RWPE1 (cell line): Measurements from ENCODE around the gene CENPF.

ENCODE experiments used
- CTCF ChIA-PET: fragments of 350-600 bp; sonication (Branson Sonifier 250); formaldehyde crosslinking; extraction: SDS; loops from one replicate; lab custom pipeline; 2021; lab: Yijun Ruan, JAX
- POLR2A ChIA-PET: fragments of 400-600 bp; formaldehyde crosslinking; extraction: SDS; loops from one replicate; lab custom pipeline; 2020; ENCODE audit warnings: antibody characterized with exemption; ENCODE audit not compliant: low non-redundant PET; lab: Yijun Ruan, JAX
- DNase-seq: peaks from one replicate; pipeline ENCODE4 v3.0.0; 2012; ENCODE audit warnings: low spot score
- H3K27ac ChIP-seq: fragments of 450-650 bp; 2 replicates; pipeline ENCODE4 v1.5.1; 2017
- TF ChIP-seq, protein P1 (sequence below): fragments of 450-650 bp; conservative IDR thresholded peaks from 2 replicates; pipeline ENCODE4 v1.5.1; 2017; ENCODE audit warnings: low read depth, mild to moderate bottlenecking

The CENPF gene

DNA sequence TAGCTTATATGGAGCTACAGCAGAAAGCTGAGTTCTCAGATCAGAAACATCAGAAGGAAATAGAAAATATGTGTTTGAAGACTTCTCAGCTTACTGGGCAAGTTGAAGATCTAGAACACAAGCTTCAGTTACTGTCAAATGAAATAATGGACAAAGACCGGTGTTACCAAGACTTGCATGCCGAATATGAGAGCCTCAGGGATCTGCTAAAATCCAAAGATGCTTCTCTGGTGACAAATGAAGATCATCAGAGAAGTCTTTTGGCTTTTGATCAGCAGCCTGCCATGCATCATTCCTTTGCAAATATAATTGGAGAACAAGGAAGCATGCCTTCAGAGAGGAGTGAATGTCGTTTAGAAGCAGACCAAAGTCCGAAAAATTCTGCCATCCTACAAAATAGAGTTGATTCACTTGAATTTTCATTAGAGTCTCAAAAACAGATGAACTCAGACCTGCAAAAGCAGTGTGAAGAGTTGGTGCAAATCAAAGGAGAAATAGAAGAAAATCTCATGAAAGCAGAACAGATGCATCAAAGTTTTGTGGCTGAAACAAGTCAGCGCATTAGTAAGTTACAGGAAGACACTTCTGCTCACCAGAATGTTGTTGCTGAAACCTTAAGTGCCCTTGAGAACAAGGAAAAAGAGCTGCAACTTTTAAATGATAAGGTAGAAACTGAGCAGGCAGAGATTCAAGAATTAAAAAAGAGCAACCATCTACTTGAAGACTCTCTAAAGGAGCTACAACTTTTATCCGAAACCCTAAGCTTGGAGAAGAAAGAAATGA, 37.6 kb downstream of the CENPF start:
- TF ChIP-seq, protein P1, sequence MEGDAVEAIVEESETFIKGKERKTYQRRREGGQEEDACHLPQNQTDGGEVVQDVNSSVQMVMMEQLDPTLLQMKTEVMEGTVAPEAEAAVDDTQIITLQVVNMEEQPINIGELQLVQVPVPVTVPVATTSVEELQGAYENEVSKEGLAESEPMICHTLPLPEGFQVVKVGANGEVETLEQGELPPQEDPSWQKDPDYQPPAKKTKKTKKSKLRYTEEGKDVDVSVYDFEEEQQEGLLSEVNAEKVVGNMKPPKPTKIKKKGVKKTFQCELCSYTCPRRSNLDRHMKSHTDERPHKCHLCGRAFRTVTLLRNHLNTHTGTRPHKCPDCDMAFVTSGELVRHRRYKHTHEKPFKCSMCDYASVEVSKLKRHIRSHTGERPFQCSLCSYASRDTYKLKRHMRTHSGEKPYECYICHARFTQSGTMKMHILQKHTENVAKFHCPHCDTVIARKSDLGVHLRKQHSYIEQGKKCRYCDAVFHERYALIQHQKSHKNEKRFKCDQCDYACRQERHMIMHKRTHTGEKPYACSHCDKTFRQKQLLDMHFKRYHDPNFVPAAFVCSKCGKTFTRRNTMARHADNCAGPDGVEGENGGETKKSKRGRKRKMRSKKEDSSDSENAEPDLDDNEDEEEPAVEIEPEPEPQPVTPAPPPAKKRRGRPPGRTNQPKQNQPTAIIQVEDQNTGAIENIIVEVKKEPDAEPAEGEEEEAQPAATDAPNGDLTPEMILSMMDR = no peak
- ChIA-PET POLR2A (no interaction called here), CTCF (no interaction called here)
- H3K27ac ChIP-seq = no peak overlapping the region
- no peak for DNase-seq

DNA sequence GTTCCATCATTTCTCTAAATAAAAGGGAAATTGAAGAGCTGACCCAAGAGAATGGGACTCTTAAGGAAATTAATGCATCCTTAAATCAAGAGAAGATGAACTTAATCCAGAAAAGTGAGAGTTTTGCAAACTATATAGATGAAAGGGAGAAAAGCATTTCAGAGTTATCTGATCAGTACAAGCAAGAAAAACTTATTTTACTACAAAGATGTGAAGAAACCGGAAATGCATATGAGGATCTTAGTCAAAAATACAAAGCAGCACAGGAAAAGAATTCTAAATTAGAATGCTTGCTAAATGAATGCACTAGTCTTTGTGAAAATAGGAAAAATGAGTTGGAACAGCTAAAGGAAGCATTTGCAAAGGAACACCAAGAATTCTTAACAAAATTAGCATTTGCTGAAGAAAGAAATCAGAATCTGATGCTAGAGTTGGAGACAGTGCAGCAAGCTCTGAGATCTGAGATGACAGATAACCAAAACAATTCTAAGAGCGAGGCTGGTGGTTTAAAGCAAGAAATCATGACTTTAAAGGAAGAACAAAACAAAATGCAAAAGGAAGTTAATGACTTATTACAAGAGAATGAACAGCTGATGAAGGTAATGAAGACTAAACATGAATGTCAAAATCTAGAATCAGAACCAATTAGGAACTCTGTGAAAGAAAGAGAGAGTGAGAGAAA, 38.4 kb downstream of the CENPF start:
- POLR2A ChIA-PET = no interaction called here
- CTCF ChIA-PET = no interaction called here
- no peak for DNase-seq
- no peak overlapping the region for H3K27ac ChIP-seq
- TF ChIP-seq, protein P1 = no peak

DNA sequence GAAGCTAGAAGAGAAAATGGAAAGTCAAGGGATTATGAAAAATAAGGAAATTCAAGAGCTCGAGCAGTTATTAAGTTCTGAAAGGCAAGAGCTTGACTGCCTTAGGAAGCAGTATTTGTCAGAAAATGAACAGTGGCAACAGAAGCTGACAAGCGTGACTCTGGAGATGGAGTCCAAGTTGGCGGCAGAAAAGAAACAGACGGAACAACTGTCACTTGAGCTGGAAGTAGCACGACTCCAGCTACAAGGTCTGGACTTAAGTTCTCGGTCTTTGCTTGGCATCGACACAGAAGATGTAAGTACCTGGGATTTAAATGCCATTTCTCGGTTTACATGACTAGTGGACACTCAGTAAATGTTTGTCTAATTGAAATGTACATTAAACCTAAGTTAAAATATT, 40.0 kb downstream of the CENPF start:
- ChIA-PET POLR2A (no interaction called here), CTCF (interaction anchor here (0.7 kb wide), 1 partner anchor 1660 kb away, joined by 4 read pairs; no protein-coding TSS in a partner anchor)
- TF ChIP-seq, protein P1 = no peak
- H3K27ac ChIP-seq = no peak overlapping the region
- no peak for DNase-seq

DNA sequence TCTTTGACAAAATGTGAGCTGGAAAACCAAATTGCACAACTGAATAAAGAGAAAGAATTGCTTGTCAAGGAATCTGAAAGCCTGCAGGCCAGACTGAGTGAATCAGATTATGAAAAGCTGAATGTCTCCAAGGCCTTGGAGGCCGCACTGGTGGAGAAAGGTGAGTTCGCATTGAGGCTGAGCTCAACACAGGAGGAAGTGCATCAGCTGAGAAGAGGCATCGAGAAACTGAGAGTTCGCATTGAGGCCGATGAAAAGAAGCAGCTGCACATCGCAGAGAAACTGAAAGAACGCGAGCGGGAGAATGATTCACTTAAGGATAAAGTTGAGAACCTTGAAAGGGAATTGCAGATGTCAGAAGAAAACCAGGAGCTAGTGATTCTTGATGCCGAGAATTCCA, 42.7 kb downstream of the CENPF start:
- TF ChIP-seq, protein P1 = no peak
- ChIA-PET POLR2A (no interaction called here), CTCF (interaction anchor here (1.4 kb wide), 1 partner anchor 10 kb away, joined by 7 read pairs; no protein-coding TSS in a partner anchor)
- DNase-seq = no peak
- no peak overlapping the region for H3K27ac ChIP-seq

DNA sequence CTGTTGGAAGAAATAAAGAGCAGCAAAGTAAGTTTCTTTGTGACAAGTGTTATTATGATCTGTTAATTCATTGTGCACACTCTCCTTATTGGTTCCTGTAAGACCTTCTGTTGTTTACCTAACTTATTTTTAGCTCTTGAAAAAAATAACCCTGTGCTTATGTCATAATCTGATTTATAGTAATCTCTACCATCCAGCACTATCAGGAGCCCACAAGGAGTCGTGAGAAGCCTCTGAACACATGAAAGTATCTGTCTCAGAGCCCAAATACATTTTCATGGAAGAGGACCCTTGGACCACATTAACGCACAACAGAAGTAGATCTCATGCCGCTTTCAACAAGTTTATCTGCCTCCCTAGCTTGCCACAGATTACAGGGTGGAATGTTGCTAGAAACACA, 45.8 kb downstream of the CENPF start:
- H3K27ac ChIP-seq = no peak overlapping the region
- no peak for DNase-seq
- TF ChIP-seq, protein P1 = no peak
- ChIA-PET CTCF (no interaction called here), POLR2A (no interaction called here)

DNA sequence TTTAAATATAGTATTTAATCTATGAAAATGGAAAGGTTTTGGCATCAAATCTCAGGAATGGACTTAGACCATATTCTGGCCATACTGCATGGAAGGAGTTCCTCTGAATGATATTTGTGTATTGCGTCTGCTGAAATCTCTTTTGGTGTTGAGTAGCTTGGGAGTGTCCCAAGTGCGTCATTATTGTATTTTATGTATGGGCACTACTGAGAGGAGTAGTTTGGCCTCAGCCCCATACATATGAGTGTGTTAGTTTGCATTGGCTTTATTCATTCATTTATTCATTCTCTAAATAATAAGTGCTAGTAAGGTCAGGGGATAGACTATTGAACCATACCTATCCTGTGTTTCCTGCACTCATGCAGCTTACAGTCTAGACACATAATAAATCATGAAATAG, 46.6 kb downstream of the CENPF start:
- H3K27ac ChIP-seq = no peak overlapping the region
- POLR2A ChIA-PET = no interaction called here
- CTCF ChIA-PET = no interaction called here
- no peak for DNase-seq
- TF ChIP-seq, protein P1 = no peak
